Thoracic aorta (tissue), 2 donors: ENCODE data around the gene SUSD2. TPM values are rescaled to one million over a fixed set of nuclear protein-coding genes. Genes with fewer than 3 reads are reported as not detected.
A peak's percentile ranks its signal among the peaks of the same experiment; 100 is the strongest.

Source experiments
- ATAC-seq: fragments of 150-250 bp; one replicate; pipeline ENCODE4 v1.8.0; 2017; ENCODE audit warnings: low read depth; ENCODE audit not compliant: insufficient number of reproducible peaks, low FRiP score
- DNase-seq: peaks from one replicate; pipeline ENCODE4 v3.0.0-alpha.2; 2020; ENCODE audit warnings: low spot score
- H3K27ac ChIP-seq, 2 donors: fragments of 200-600 bp; sonication (generic); 1 replicate in 1 of 2; 2 replicates in 1 of 2; pipeline ENCODE4 v1.5.1; 2016; ENCODE audit warnings: mild to moderate bottlenecking in 2 of 2, moderate library complexity in 2 of 2
- H3K27me3 ChIP-seq: fragments of 200-600 bp; sonication (generic); replicated peaks from 2 replicates; pipeline ENCODE4 v1.6.0; 2016; ENCODE audit warnings: mild to moderate bottlenecking; ENCODE audit not compliant: insufficient read depth
- H3K36me3 ChIP-seq: fragments of 200-600 bp; sonication (generic); one replicate; pipeline ENCODE4 v1.5.1; 2016
- H3K4me1 ChIP-seq, 2 donors: fragments of 200-600 bp; sonication (generic); 1 replicate in 1 of 2; 2 replicates in 1 of 2; pipeline versions ENCODE4 v1.5.1 to v1.6.0; 2016; ENCODE audit warnings: low read depth in 2 of 2, mild to moderate bottlenecking in 1 of 2; ENCODE audit not compliant: control insufficient read depth in 1 of 2
- H3K4me3 ChIP-seq: fragments of 200-600 bp; sonication (generic); 2 replicates; pipeline ENCODE4 v1.5.1; 2016; ENCODE audit warnings: mild to moderate bottlenecking
- H3K9me3 ChIP-seq: fragments of 200-600 bp; sonication (generic); 2 replicates; pipeline ENCODE4 v1.5.1; 2016
- total RNA-seq, 2 donors: library from RNA; depleted of rRNA; stranded (reverse); fragments of >200 nt; gene quantifications; one replicate each; pipeline versions ENCODE4 v1.1.0 to v1.2.3, GENCODE V29; 2016
- TF ChIP-seq, protein P1 (sequence below): fragments of 200-600 bp; sonication (generic); IDR thresholded peaks from one replicate; pipeline ENCODE4 v1.5.1; 2019; ENCODE audit warnings: antibody characterized with exemption

SUSD2 gene
- total RNA-seq, 2 donors from 2014 or later, result 16.8 to 43.2 TPM

DNA sequence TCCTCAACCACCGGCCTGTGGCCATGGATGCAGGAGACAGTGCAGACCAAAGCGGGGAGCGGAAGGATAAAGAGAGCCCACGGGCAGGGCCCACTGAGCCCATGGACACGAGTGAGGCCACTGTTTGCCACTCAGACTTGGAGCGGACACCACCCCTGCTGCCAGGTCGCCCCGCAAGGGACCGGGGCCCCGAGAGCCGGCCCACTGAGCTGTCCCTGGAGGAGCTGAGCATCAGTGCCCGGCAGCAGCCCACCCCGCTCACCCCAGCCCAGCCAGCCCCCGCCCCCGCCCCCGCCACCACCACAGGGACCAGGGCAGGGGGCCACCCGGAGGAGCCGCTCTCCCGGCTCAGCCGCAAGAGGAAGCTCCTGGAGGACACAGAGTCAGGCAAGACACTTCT, 14.5 kb upstream of the SUSD2 start:
- Histone ChIP-seq H3K27me3 (no peaks in the 10 kb centered on the region), H3K27ac (peak overlapping the region in 1 of 2 donors; percentile 21)
- ATAC-seq, result no peak

DNA sequence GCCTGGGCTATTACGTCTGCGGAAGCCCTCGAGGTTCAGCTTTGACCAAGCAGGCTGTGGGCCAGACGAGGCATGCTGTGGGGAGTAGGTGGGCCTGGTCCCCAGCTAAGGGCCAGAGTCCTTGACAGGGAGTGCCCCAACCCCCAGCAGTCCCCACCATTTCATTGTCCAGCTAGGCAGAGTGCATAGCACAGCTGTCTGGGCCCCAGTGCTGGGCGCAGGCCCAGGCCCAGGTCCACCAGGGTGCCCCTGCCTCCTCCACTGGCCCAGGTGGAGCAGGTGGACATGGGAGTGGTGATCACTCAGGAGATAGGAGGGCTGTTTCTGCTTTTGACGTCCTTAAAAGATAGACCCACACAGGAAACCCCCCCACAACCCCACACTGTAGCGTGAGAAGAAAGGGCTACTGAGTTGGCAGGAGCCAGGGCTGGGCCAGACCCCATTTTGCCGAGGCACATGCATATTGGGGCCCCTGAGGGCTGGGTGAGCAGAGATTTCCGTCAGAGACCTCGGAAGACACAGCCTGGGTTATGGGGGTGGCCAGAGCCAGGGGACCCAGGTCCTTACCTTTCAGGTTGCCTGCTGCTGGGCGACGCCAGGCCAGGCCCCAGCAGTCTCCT, 11.7 kb upstream of the SUSD2 start:
- Histone ChIP-seq H3K4me3 (no peak overlapping the region), H3K27me3 (no peaks in the 10 kb centered on the region), H3K9me3 (no peaks in the 10 kb centered on the region), H3K36me3 (peaks cover 85% of the 10 kb centered on the region), H3K4me1 (peaks cover 0 to 6% of the 10 kb centered on the region in 2 donors), H3K27ac (peak overlapping the region; percentile 17 to 59)
- TF ChIP-seq, protein P1, sequence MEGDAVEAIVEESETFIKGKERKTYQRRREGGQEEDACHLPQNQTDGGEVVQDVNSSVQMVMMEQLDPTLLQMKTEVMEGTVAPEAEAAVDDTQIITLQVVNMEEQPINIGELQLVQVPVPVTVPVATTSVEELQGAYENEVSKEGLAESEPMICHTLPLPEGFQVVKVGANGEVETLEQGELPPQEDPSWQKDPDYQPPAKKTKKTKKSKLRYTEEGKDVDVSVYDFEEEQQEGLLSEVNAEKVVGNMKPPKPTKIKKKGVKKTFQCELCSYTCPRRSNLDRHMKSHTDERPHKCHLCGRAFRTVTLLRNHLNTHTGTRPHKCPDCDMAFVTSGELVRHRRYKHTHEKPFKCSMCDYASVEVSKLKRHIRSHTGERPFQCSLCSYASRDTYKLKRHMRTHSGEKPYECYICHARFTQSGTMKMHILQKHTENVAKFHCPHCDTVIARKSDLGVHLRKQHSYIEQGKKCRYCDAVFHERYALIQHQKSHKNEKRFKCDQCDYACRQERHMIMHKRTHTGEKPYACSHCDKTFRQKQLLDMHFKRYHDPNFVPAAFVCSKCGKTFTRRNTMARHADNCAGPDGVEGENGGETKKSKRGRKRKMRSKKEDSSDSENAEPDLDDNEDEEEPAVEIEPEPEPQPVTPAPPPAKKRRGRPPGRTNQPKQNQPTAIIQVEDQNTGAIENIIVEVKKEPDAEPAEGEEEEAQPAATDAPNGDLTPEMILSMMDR, result no peak
- ATAC-seq, result no peak
- no peak for DNase-seq

More for the DNA sequence above, 14.5 kb upstream of the SUSD2 start:
- H3K9me3 ChIP-seq, result no peaks in the 10 kb centered on the region
- H3K36me3 ChIP-seq, result peaks cover 73% of the 10 kb centered on the region
- DNase-seq, result no peak
- H3K4me1 ChIP-seq, result peaks cover 6 to 21% of the 10 kb centered on the region in 2 donors
- no peak overlapping the region for H3K4me3 ChIP-seq
- TF ChIP-seq, protein P1, result no peak

DNA sequence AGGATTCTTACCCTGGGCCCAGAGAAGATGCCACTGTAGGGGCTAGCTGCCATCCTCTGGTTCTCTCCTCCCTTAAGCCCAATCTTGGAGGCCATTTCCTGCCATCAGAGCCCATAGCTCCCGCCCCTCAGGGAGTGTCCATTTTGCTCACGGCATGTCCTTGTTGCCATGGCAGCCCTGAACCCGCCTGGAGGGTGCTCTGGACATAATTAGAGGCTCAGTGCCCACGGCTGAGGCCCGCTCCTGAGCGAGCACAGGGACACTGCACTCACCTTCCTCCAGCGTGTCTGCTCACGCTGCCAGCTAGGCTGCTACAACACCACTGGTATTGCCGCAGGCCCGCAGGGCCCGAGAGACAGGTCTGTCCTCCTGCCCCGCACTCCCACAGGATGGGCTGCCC, 11.1 kb upstream of the SUSD2 start:
- Histone ChIP-seq H3K36me3 (peaks cover 78% of the 10 kb centered on the region), H3K27me3 (no peaks in the 10 kb centered on the region), H3K4me3 (no peak overlapping the region), H3K27ac (peak overlapping the region; percentile 17 to 59), H3K9me3 (no peaks in the 10 kb centered on the region), H3K4me1 (peaks cover 4 to 12% of the 10 kb centered on the region in 2 donors)
- TF ChIP-seq, protein P1, result no peak
- no peak for DNase-seq
- no peak for ATAC-seq

DNA sequence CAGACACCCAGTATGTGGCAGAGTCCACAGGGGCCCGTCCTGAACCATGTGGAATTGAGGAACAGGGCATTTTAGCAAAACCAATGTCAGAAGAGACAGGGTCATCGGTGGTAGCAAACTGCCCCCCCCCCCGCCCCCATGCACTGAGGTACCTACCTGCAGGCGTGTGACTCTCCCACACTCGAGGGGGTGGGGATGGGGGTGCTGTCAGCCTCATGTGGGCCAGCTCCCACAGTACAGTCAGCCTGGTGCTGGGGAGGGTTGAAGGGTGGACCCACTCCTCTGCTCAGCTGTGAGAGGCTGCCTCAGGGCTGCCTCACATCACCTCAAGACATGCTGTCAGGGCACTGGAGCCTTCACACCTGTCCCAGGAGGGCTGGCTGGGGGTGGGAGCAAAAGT, 10.7 kb upstream of the SUSD2 start:
- H3K27ac ChIP-seq, result peak overlapping the region in 1 of 2 donors; percentile 59
- ATAC-seq (no peak), DNase-seq (no peak)
- H3K4me3 ChIP-seq, result no peak overlapping the region
- H3K9me3 ChIP-seq, result no peaks in the 10 kb centered on the region
- no peaks in the 10 kb centered on the region for H3K27me3 ChIP-seq
- peaks cover 8 to 17% of the 10 kb centered on the region in 2 donors for H3K4me1 ChIP-seq
- H3K36me3 ChIP-seq, result peaks cover 74% of the 10 kb centered on the region
- TF ChIP-seq, protein P1, result no peak

DNA sequence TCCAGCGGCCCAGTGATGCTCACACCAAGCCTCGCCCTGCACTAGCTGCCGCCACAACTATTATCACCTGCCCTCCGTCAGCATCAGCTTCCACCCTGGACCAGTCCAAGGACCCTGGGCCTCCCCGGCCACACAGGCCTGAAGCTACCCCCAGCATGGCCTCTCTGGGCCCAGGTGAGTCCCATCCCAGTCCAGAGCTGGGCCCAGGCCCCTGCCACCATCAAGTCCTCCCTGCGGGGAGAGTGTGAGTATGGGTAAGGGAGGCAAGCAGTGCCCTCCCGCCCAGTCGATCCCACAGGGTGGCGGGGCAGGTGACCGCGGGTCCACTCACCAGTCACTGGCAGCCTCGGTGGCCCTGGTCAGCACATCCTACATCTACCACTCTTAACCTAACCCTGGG, 9.5 kb upstream of the SUSD2 start:
- H3K4me1 ChIP-seq, result peaks cover 18 to 28% of the 10 kb centered on the region in 2 donors
- TF ChIP-seq, protein P1, result no peak
- no peak overlapping the region for H3K4me3 ChIP-seq
- ATAC-seq (no peak), DNase-seq (no peak)
- no peak overlapping the region for H3K27ac ChIP-seq
- H3K36me3 ChIP-seq, result peaks cover 62% of the 10 kb centered on the region
- H3K27me3 ChIP-seq, result no peaks in the 10 kb centered on the region
- H3K9me3 ChIP-seq, result no peaks in the 10 kb centered on the region
